GM18861 (cell line): ENCODE measurements around the gene CR1L.
"Not testable (repeated sequence)": the region's sequence is repeated elsewhere in the genome, so short reads cannot be mapped to it uniquely, and the experiment has no call there.

Experiments used
- ATAC-seq: cut with Tn5 transposase; IDR thresholded peaks from one replicate; pipeline ENCODE4 v1.9.1; 2021; ENCODE audit not compliant: unreplicated experiment

The CR1L gene

DNA sequence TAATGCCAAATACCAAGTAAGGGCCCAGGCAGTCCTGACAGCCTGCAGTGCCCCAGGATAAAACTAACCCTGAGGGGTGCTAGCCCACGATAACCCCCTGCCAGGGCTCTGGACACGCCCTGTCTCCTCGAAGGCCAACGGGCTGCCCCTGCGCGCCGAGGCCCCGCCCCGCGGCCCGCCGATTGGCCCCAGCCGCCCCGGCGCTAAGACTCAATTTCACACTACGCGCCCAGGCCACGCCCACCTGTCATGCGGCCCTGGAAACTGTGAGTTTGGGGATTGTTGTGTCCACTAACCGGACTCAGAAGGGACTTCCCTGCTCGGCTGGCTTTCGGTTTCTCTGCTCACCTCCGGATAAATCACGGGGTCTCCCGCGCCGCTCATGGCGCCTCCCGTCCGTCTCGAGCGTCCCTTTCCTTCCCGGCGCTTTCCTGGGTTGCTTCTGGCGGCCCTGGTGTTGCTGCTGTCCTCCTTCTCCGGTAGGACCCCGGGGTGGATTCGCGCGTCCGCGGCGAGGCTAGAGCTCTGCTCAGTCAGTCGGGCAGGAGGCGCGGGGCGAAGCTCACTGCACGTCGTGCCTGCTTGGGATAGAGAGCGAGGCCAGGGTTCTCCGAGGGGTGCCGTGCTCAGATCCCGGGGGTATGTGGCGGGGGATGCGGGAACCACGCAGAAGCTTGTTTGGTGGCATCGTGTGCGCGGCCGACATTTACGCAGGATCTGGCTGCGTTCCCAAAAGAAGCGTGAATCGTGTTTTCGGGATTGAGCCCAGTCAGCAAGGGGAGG lies at the start of gene CR1L:
Gene CR1L (plus strand): TSS at position 282 of the 783 bp plus-strand sequence. CDS start 101 bp downstream, at position 383.
- ATAC-seq: peak; percentile 80

DNA sequence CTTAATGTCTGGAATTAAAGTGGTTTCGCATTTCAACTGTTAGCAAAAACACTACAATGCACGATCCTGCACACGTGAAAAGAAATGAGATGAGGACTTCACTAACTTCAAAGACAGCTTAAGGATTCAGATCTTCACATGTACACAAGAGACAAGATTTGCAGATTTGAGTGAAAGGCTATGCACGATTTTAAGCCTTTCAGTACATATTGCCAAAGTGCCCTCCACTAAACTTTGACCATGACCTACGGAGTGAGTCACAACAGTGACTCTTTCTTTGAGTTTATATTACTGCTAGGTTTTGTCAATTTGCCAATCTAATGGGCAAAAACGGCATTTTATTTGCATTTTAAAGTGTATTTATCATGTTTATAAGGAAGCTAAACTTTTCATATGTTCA lies 41.2 kb upstream of the CR1L start:
- ATAC-seq: no peak

DNA sequence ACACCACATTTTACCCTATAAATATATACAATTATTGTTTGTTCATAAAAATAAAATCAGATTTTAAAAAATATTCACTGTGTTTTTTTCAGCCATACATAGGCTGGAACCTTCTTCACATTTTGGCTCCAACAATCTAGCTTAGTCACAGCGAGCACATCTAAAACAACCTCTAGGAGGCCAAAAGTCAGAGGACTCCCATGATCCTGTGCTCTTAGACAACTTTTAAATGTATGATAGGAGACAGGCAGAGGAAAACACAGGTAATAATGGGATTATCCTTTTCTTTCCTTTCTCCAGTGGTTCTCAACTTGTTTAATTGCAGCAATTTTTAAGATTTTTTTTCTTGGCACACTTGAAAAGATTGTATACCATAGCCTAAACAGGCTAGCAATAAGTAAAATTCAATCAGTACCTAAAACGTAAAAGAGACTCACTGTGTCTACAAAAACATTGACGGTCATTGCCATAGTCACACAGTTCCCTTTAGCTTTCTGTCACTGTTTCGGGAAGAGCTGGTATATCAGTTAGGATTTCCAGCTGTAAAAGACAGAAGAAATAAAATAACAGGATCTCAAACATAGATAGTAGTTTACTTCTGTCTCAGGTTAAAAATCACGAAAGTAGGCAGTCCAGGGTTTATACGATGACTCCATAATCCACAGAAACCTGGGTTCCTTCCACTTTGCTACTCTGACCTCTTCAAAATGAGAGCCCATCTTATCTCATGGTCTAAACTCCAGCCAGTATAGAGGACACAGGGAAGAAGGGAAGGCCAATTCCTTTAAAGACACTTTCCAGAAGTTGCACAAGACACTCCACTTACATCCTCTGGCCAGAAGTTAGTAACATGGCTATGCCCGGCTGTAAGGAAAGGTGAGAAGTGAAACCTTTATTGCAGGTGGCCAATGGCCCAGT lies 39.2 kb upstream of the CR1L start:
- no peak for ATAC-seq

DNA sequence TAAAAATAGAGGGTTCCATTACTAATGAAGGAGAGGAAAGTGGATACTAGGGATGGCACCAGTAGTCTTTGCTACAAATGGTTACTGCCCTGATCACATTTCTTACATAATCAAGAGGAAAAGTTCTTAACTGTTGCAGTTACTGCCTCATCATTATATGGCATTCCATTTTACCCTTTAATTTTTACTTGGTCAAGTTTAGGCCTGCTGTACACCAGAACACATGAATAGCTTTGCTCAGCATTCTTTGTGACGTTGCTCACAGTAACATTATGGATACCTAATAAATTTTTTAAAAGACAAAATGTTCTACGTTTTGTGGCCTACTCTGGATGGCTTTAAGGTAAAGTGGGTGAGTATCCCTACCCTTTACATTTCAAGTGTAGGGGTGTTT lies 38.6 kb upstream of the CR1L start:
- no peak for ATAC-seq

DNA sequence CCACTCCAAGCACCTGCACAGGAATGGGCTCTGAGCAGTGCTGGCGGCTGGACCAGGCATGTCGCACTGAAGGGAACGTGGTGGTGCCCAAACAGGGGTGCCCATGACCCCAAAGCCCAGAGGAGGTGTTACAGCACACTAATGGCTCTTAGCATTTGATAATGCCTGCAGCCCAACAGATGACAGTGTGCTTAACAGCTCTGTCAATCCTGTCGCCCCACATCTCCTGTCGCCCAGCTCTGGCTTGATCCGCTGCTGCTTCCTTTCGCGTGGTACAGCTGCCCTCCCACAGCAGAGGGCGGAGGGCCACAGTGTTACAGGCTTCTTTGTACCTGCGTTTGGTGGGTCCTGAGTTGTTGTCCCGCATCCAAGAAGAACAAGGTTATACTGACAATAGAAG lies 32.2 kb upstream of the CR1L start:
- no peak for ATAC-seq

DNA sequence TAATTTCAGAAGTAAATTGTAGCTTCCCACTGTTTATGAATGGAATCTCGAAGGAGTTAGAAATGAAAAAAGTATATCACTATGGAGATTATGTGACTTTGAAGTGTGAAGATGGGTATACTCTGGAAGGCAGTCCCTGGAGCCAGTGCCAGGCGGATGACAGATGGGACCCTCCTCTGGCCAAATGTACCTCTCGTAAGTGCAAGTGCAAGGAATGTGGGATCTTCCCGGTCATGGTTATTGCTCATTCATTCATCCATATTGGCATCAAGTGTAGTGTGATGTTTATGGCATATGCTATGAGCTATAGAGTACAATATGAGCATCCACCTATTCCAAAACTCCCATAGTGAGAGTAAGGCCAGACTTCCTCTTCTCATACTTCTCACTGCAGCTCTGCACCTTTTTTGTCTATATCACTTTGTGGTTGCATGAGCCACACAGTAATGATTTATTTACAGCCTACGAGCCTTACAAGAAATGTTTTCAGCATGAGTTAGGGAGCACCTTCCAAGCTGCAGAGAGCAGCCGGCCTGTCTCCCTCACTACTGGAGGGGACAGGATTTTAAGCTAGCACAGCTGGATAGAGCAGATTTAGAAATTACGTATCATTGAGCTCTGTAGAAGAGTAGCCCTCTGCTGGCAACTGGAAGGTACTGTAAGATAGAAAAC lies 24.9 kb upstream of the CR1L start:
- peak; percentile 95 for ATAC-seq

DNA sequence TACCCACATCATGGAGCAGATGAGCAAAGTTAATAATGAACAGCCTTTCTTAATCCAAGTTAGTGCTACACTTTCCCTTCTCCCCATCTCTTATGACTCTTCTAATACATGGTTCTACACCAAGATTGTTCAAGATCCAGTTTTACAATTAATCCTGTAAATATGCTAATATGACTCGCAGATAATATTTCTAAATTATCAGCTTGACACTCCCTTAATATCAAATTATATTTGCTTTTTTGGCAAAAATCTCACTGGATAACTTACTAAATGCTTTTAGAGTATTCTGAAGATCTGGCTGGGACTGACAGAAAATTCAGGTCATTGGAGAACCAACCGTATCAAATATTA lies 24.4 kb upstream of the CR1L start:
- no peak for ATAC-seq

DNA sequence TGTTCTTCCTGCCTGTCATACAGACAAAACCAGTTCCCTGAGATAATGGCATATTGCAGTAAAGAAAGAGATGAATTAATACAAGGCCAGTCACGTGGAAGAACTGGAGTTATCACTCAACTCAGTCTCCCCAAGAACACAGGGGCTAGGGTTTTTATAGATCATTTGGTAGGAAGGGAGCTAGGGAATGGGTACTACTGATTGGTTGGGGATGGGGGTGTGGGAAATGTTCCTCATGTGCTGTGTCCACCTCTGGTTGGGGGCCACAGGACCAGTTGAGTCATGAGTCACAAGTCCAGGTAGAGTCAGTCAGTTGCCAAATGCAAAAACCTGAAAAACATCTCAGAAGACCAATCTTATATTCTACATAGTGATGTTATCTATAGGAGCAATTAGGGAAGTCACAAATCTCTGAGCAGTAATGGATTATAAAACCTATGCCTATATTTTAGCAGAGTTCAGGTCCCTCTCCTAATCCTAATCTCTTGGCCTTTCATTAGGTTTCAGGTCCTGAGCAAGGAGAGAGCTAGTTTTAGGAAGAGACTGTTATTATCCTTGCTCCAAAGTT lies 19.3 kb upstream of the CR1L start:
- ATAC-seq: not testable (repeated sequence)

DNA sequence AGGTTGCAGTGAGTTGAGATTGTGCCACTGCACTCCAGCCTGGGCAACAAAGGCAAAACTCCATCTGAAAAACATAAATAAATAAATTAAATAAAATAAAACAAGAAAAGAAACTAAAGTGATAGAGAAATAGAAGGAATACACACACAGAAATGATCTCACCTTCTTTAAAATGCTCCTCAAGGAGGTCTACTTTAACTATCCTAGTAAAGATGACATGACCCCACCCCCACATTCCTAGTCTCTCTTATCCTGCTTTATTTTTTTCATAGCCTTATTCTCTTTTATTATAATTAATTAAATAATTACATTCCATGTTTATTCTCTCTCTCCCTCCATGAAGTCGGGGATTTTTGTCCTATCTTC lies 18.0 kb upstream of the CR1L start:
- ATAC-seq: no peak

DNA sequence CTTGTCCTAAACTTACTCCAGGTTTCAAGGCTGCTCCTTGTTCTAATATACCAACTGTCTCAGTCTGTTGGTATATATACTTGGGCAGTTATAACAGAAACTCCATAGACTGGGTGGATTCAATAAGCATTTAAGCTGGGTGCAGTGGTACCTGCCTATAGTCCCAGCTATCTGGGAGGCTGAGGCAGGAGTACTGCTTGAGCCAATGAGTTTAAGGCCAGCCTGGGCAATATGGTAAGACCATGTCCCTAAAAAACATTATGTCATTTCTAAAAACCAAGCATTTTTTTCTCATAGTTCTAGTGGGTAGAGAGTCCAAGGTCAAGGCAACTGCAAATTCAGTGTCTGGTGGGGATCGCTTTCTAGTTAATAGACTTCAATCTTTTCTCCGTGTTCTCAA lies 17.4 kb upstream of the CR1L start:
- no peak for ATAC-seq

DNA sequence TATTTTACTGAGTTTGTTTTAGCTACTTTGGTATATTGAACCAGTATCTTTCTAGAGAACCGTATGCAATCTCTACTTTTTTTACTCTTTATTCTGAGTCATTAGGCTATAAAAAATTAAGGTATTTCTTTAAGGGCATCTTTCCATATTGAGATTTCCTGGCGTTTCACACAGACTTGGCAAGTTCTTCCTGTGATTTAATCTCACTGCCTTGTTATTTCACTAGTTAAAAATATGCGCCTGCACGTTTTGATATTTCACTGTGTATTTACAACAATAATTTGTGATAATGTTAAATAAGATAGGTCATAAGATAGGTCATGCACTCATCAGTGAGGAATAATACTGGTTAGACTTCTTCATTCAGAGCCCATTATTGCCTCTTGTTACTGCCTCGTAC lies 16.2 kb upstream of the CR1L start:
- no peak for ATAC-seq

DNA sequence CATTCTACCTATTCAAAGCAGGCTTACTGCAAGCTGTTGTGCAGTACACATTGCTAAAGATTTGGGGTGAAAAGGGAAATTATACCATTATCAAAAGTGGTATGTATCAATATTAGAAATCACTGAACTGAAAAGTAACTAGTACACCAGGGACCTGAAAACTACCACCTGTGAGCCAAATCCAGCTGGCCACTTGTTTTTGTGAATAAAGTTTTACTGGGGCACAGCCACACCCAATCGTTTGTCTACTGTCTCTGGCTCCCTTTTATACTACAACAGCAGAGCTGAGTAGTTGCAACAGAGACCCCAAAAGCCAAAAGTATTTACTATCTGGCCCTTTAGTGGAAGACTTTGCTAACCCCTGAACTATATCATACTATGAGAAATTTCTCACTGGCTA lies 13.8 kb upstream of the CR1L start:
- ATAC-seq: no peak

DNA sequence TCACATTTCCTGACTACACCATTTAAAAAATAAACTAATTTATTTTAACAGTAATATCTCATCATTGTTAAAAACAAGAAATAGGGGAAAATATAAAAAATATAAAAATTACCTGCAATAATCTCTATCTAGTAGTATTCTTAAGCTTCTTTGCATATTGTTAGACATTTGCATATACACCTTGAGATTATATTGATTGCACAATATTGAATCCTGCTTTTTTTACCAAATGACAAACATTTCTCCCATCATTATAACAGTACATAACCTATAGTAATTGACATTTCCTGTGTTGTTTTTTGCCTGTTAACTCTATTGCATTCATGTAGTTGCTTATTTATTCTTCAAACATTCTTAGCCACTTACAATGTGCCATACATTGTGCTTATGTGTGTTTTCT lies 11.7 kb upstream of the CR1L start:
- ATAC-seq: no peak

DNA sequence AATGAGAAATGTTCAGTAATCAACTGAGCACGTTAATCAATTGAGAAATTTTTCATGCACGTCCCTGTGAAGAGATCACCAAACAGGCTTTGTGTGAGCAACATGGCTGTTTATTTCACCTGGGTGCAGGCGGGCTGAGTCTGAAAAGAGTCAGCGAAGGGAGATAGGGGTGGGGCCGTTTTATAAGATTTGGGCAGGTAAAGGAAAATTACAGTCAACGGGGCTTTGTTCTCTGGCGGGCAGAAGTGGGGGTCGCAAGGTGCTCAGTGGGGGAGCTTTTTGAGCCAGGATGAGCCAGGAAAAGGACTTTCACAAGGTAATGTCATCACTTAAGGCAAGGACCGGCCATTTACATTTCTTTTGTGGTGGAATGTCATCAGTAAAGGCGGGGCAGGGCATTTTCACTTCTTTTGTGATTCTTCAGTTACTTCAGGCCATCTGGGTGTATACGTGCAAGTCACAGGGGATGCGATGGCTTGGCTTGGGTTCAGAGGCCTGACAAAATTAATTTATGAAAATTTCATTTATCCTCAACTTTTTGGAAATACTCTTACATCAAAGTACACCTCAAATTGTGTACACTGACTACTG lies 11.1 kb upstream of the CR1L start:
- ATAC-seq: not testable (repeated sequence)

DNA sequence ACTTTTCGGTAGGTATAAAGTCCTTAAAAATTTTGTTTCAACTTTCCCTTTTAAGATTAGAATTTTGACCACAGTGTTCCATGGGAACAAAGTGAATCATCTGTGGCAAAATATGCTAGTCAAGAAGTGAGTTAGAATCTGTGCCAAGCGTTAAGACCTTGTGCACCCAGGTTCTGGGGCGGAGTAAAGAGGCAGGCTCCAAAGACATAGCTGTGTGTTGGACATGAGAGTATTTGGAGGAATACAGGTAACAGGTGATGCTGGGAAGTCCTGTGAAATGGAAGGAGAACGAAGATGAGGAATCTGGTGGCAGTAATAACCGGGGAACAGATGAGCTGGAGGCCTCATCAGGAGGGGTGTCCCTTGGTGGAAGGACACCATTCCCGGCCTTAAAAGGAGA lies 10.6 kb upstream of the CR1L start:
- not testable (repeated sequence) for ATAC-seq

DNA sequence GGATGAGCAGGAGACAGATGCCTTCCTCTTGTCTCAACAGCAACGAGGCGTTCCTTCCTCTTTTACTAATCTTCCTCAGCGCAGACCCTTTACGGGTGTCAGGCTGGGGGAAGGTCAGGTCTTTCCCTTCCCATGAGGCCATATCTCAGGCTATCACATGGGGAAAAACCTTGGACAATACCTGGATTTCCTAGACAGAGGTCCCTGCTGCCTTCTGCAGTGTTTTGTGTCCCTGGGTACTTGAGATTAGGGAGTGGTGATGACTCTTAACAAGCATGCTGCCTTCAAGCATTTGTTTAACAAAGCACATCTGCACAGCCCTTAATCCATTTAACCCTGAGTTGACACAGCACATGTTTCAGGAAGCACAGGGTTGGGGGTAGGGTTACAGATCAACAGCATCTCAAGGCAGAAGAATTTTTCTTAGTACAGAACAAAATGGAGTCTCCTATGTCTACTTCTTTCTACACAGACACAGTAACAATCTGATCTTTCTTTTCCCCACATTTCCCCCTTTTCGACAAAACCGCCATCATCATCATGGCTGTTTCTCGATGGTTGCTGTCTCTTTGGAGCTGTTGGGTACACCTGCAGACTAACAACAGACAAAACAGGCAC lies 9.3 kb upstream of the CR1L start:
- ATAC-seq: not testable (repeated sequence)

DNA sequence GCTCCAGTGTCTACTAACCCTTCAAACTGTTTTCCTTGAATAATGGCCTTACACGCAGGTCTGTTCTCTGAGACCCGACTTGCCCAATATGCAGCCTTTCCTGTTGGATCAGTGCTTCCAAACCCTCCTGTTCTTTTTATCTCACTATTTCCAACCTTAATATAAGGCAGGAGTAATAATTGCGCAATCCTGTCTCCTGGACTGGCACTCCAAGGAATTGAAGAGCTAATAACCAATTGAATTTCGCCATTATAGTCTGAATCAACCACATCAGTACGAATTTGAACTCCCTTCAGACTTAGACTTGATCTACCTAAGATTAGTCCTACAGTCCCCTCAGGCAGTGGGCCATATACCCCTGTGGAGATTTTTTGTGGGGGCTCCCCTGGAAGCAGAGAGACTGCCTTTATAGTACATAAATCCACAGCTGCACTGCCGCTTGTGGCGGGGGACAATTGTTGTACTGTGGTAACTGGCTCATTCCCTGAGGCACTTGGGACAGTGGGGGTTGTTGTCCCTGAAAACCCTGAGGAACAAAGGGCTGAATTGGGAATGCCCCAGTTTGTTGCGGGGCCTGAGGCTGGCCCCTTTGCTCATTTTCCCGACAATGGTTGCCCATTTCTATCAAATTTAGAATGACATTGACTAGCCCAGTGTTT lies 6.3 kb upstream of the CR1L start:
- not testable (repeated sequence) for ATAC-seq

DNA sequence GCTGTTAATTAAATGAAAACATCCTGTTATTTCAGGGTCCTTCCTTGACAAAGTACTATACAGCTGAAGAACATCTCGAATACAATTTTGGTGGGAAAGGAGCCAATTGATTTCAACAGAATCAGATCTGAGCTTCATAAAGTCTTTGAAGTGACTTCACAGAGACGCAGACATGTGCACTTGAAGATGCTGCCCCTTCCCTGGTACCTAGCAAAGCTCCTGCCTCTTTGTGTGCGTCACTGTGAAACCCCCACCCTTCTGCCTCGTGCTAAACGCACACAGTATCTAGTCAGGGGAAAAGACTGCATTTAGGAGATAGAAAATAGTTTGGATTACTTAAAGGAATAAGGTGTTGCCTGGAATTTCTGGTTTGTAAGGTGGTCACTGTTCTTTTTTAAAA lies 5.6 kb upstream of the CR1L start:
- ATAC-seq: not testable (repeated sequence)

DNA sequence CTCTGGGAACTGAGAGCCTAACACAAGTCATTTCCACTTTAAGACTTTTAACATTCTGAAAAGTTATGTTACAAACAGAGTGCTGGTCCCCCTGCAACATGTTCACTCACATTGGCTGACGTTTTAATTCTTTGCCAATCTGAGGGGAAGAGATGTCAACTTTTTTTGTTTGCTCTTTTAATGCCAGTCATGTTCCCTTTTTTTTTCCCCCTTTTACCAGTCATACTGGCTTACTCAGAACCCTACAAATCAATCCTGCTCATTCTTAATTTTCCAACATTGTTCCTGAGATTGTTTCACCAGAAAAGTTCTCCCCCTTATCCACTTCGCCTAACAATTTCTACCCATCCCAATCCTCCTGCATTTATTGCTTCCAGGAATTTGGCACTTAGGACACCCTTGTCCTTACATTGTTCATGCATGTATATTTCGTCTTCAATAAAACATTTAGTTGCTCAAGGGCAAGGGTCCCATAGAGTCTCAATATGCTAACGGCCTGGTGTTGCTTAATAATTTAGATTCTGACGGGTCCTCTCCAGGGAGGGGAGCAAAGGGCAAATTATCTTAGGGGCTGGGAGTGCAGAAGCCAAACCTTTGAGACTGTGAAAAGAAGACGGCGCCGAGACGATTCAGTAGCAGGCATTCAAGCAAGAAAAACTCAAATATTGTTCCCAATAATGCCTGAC lies 624 bp upstream of the CR1L start:
- ATAC-seq: no peak
